Stromal cell of bone marrow (primary cell): ENCODE results near the gene RAP1B.

Experiments
- DNase-seq: peaks from one replicate; pipeline ENCODE4 v3.0.0-alpha.2; 2012; ENCODE audit warnings: low read depth

Gene RAP1B

DNA sequence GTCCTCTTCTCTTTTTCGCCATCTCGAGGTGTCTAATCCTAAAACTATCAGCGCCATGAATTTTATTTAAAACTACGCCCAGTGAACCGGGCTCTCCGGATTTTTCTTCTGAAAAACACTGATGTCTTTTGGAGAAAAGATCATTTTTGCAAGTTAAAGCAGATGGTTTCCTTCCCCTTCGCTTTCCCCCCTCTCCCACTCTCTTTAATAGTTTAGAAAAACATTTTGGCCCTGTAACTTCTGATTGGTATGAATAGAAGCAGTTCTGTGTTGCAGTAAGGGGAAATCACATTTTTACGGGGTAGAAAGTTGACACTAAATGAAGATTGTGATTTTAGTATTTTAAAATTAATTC lies 1.1 kb downstream of the RAP1B start:
- no peak for DNase-seq

DNA sequence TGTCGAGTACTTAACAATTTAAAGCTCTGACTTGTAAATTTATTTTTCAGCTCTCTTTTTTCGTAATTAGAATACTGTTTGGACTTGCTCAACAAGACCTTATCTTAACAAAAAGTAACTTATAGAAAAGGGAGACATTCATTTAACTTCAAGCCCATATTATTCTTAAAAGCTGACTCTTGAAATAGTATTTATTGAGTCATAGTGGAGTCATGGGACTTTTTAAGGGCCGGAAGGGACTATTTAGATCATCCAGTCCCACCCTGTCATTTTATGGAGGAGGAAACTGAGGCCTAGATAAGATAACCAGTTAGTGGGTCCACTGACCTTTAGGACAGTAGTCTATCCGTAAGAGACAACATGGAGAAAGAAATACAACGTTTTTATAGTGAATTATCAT lies 1.5 kb downstream of the RAP1B start:
- no peak for DNase-seq

DNA sequence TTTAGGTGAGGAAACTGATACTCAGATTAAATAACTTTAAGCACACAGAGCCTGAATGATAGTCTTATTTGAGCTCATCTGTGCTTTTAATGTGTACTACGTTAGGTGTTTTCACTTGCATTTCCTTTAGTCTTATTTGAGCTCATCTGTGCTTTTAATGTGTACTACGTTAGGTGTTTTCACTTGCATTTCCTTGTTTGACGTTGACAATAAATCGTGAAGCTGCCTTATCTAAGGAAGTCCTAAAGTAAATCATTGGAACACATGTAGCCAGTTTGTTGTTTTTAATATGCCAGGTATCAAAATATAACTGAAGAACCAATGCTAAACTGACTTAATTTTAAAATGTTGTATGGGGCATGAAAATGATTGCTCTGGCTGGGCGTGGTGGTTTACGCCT lies 2.0 kb downstream of the RAP1B start:
- DNase-seq = no peak

DNA sequence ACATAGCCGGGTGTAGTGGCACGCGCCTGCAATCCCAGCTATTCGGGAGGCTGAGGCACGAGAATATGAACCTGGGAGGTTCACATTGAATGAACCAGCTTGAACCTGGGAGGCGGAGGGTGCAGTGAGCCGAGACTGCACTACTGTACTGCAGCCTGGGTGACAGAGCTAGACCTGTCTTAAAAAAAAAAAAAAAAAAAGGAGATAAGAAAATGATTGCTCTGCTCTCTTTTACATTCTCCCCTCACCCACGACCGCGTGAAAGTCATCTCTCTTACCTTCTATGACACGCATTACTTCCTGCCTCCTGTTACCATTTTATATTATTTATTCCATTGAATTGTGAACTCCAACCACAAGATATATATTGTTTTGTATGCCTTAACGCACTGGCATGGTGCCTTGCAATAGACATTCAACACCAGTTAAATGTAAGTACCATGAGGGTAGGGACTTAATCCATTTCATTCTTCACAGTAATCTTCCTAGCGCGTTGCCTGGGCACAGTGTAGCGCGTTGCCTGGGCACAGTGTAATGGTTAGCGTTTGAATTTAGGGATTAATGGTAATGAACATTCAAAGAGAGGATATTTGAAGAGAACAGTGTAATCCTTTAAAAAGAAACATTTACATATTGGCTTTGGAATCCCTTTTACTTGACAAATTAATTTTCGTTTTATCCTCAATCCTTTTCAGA lies 2.7 kb downstream of the RAP1B start:
- no peak for DNase-seq

DNA sequence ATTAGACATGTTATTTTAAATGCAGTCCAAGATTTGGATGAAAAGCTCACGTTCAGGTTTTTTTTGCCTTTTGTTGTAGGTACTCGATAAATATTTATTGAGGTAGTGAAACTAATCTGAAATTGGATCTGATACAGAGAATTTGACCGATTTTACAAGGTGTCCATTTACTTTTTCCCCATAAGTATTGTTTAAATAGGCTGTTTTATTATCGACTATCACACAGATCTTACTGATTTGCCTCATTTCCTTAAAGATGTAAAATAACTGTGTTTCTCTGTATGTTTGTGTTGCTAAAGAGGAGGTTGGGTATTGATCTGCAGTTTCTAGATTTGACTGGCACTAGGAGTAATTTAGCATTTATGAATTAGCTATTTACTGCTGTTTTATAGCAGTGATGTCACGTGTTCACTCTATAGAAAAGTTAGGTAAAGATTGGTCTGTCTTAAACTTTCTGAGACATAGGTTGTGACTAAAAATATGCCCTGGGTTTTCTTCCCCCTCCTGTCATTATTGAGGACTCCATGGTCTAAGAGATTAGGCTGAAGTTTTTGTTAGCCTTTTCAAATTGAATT lies 3.5 kb downstream of the RAP1B start:
- no peak for DNase-seq

DNA sequence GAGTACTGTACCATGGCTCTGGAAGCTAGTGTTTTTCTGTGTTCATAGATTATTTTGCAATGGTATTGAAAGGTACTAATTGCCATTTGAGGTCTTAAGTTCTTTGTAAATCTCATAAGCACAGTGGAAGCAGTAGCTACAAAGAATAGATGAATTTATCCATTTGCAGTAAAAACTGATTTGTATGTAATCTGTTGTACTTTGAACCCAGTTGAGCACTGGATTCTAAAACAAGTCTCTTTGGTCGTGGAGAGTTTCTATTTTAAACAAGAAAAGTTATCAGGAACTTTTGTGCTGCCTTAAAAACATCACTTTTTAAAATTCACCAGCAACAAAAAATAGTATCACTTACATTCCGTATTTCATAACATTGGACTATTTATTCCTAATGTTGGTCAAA lies 4.1 kb downstream of the RAP1B start:
- DNase-seq = no peak

DNA sequence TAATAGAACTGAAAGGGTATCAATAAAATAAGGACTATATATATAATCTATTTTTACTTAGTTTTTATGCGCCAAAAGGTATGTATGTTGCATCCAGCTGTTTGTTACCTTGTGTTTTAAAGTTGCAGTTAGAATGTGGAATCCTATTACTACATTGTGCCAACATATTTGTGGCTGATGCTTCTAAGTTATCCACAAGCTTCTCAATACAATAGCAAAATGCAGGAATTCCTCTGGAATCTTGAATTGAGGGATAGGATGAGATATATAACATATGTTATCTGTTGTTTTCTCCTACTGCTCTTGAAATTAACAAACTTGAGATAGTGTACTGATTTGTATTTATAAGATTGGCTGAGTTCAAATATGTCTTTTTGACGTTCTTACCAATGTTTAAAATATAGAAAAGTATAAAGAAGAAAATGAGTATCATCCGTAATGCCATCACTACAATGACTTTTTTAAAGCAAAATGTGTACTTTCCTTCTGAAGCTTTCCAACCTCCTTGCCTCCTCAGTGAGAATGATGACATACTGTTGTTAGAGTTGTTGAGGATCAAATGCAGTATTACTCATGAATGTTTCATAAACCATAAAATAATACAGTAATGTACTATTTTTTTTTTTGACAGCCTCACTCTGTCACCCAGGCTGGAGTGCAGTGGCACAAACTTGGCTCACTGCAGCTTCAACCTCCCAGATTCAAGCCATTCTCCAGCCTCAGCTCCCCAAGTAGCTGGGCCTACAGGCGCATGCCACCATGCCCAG lies 6.6 kb downstream of the RAP1B start:
- DNase-seq = peak; percentile 72

DNA sequence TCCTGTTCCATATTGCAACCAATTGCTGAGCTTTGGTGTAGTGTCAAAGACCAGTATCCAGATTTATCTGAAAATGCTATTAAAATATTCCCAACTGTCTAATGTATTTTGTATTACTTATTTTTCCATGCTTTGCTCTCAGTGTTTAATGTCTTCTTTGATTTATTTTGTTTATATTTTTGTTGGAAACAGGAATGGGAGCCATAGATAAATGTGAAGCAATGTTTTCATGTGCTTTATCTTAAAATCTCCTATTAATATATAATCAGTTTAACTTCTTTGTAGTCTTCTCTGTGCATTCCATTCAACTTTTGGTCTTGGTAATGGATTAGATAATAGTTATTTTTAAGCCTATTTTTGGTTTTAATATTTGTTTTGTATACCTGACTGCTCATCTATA lies 8.8 kb downstream of the RAP1B start:
- no peak for DNase-seq

DNA sequence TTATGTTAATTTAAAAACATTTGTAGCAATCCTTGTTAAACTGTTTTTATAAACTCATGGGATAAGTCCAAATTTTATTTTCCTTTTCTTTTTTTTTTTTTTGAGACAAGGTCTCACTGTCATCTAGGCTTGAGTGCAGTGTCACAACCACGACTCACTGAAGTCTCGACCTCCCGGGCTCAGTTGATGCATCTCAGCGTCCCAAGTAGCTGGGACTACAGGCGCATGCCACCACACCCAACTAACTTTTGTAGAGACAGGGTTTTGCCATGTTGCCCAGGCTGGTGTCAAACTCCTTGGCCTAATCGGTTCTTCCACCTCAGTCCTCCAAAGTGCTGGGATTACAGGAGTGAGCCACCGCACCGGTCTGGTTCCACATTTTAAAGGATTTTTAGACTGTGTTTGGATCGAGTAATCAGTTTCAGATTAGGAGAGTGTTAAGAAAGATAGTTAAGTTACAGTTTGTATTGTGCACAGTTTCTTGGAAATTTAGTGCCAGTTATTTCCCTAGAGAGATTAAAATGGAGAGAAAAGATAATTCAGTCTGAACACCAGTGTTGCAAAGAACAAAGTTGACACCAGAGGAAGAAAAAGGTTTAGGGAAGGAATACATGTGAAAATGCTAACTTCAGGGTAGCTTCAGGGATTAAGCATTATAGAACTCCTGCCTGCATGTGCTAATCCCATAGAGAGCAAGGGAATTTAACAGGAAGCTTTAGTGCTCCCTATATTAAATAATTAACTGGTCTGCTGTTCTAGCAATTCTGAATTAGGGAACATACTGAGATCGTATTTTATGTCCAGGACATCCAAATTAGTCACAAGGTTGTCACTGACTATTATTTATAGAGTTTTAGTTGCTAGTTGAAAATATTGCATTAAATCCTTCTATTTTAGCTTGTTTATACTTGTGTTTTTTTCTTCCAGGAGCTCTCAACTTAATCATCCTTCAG lies 10.1 kb downstream of the RAP1B start:
- DNase-seq = no peak

DNA sequence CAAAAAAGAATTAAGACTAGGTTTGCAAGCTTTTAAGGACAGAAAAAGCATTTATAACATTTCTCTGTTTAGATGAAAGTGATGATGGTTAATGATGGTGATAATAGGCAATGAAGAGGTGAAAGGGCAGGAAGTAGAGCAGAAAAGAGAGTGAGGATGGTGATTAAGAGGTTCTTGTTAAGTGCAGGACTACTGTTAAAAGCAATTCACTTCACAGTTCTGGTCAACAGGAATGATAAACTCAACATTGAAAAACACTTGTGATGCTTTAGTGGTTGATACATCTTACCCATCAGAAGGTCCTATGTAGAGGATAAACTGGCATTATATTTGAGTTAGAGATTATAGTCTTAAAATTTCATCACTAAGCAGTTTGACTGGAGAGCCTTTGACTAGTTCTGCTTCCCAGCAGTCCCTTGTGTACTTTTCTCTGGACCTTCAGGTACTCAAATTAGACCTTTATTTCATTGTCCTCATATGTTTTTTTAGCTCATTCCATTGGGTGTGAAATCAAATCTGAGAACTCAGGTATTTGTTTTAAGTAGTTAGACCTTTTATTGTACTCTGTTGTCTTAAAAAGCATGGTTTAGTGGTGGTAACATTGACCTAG lies 10.9 kb downstream of the RAP1B start:
- DNase-seq = no peak

DNA sequence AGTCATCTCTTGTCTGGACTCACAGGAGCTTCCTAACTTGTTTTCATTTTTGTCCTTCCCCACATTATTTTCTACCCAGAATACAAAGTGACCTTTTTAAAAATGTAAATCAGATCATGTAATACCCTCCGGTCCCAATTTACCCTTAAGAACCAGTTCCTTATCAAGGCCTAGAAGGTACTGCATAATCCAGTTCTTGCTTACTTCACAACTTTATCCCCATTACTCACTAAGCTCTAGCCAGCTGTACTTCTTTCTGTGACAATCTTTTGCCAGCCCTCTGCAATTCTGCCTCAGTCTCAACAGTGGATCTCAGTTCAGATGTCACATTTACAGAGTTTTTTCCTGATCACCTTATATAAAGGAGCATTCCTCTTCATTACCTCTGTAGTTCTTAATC lies 11.6 kb downstream of the RAP1B start:
- no peak for DNase-seq

DNA sequence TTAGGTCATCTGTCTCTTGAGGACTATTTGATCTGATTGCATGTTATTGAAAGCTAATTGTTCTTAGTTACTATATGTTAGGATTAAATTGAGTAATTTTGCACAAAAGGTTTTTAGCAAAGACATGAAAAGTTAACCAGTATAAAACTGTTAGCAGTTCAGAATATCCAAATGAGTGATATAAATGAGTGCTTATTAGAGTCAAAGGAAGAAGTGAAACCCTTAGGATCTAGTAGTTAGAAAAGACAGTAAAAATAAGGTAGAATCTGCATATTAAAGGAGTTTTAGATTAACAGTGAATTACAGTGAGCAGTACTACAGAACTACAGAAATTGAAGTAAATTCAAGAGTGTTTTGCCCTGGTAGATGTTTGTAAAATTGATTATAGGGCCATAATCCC lies 12.4 kb downstream of the RAP1B start:
- no peak for DNase-seq

DNA sequence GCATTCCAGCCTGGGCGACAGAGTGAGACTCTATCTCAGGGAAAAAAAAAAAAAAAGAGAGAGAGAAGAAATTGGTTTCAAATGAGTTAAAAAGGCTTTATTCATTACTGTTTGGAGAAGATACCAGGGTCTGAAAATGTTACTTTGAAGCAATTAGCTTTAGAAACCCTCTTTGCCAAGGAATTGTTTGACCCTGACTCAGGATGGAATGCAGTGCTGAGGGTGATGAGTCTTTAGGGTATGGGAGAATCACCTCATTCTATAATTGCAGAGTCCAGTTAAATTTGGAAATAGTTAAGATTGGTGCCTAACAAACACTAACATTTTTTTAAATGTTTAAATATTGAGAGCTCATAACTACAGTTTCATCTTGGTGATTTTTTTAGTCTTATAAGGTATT lies 13.3 kb downstream of the RAP1B start:
- no peak for DNase-seq

DNA sequence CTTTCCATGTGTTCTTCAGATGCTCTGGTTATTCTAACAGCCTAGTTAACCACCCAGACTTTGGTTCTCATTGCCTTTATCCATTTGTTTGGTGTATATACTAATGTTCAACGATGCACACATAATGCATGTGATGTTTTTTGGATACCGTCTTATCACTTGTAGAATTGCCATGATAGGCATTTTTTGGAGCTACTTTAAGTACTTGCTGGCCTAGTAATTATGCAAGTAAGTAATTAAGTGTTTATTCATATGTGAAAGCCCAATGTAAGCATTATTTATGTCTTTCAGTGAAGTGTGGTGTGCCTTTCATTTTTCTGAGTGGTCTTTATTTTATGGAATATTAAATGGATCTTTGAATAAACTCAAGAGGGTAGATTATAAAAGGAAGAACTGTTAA lies 14.2 kb downstream of the RAP1B start:
- no peak for DNase-seq

DNA sequence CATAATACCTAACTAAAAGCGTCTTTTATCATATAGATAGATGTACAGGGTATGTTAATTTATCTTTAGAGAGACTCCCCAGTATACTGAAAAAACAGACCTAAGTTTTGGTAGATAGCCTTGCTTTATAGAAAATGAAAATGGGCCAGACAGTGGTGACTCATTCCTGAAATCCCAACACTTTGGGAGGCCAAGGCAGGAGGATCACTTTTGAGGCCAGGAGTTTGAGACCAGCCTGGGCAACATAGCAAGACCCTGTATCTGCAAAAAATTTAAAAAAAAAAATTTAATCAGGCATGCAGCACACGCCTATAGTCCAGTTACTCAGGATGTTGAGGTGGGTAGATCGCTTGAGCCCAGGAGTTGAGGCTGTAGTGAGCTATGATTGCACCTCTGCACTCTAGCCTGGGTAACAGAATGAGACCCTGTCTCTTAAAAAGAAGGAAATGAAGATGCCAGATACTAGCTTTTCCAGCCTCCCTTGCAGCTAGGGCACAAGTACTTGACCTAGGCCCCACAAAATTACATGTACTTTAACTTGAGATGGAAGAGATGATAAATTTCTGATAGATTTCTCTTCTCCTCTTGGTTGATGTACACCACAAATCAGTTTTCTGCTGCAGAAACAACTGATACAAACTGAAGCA lies 17.1 kb downstream of the RAP1B start:
- no peak for DNase-seq

DNA sequence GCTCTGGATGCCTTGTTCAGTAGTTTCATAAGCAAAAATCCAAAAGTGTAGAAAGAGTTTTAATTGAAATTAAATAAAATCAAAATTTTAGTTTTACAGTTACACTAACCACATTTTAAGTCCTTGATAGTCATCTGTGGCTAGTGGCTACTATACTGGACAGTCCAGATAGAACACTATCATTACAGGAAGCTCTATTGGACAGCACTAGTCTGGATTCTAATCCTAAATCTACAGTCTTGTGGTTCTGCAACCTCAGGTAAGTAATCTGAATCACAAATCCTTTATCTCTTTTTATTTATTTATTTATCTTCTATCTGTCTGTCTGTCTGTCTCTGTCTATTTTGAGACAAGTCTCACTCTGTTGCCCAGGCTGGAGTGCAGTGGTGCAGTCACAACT lies 18.0 kb downstream of the RAP1B start:
- DNase-seq = no peak

DNA sequence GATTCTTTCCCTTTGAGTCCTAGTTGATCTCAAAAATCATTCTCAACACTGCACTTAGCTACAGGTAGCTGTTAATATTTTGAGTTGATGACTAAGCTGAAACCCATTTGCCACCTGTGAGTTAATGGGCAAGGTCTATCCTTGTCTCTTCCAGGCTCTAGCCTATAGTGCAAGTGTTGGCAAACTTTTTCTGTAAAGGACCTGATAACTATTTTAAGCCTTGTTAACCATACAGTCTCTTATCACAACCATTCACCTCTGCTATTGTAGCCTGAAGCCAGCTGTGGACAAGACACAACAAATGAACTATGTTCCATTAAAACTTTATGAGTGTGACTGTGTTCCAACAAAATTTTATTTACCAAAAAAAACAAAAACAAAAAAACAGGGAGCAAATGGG lies 19.4 kb downstream of the RAP1B start:
- DNase-seq = no peak

DNA sequence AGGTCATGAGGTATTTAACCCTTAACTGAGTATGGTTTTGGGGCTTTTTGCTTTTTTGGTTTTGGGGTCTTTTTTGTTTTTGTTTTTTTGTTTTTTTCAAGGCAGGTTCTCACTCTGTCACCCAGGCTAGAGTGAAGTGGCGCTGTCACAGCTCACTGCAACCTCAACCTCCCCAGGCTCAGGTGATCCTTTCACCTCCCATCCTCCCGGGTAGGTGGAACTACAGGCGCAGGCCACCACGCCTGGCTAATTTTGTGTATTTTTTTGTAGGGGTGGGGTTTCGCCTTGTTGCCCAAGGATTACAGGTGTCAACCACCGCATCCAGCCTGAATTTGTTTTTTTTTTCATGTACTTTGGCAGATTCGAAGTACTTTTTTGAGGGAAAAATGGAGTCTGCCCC lies 19.9 kb downstream of the RAP1B start:
- DNase-seq = no peak

DNA sequence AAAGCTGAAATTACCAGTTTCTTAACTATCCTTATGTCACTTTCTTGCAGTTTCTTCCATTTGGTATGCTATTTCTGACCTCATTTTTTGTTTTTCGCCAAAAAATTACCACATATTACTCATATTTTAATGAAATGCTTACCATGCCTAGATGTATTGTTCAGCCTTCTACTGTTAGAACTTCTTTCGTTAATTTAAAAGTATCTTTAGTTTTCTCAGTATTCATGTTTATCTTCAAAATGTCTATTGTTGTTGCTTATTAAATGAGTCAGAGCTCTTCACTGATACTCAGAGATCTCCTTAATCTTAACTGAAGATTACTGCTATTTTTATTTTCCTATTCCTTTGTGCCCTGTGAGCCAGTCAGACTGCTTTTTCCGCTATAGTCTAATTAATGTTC lies 20.5 kb downstream of the RAP1B start:
- DNase-seq = no peak

DNA sequence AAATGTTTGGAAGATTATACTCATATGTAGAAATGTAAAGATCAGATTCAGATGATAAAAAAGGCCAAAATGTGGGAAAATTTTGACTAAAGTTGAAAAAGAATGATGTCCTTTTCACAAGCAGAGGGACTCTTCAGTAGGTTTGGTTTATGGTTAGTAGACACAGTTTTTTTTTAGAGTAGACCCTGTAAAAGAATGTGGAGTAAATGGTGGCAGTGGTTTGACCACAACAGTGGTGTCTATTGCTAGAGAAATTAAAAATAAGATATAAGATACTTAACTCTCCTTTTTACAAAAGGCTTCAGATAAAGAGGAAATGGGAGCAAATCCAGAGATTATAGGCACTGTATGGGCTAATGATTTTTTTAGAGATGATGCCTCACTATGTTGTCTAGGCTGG lies 21.8 kb downstream of the RAP1B start:
- no peak for DNase-seq
